ENCODE measurements around the gene TSEN2. TPM values are rescaled to one million over a fixed set of nuclear protein-coding genes. Genes with fewer than 3 reads are reported as not detected.

Gene TSEN2
- total and polyA plus RNA-seq, 2 of the 13 experiments (the other 11 are each of a cell fraction or from before 2014, with no cell fraction given): 11.0 to 17.3 TPM

DNA sequence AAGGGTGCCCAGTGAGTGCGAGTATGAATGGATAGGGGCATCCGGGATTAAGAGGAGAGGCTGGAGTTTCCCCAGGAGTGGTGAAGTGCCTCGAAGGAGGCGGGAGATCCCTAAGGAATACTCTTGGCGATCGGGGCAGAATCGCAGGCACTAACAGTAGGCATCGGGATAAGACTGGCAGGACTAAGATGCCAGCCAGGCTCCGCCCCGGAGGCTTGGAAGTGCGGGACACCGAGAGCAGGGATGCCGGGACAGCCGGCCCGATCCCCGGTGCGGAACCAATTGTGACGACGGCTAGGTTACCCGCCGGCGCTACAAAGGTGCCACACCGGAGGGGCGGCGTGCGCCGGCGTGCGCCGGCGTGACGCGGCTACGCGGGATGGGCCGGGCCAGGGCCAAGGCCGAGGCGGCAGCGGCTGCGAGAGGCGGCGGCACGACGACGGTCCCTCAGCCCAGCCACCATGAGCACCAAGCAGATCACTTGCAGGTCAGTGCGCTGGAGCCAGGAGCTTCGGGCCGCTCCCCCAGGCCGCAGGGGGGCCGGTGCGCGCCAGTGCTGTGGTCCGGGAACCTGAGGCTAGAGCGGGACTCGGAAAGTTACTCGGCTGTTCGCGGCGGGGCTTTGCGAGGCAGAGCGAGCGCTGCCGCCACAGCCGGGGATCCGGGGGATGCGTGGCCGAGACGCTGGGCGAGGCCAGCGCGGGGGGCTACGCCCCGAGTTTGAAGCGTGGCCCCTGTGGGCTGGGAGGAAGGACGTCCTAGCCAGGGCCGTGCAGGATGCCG is 72.6 kb downstream of the TSEN2 start, which contains the start of gene MKRN2 (continued):
- TF ChIP-seq CEBPG (CRISPR knock-in tag; IDR thresholded peaks at IDR 0.05) (no peak; the same call in 1 of the 2 replicates), ZNF275 (CRISPR knock-in tag; IDR thresholded peaks at IDR 0.05; ENCODE audit: borderline replicate concordance) (0 out of 2 replicates have a peak, but pooled peaks have one; percentile 48), EZH2 (conservative IDR thresholded peaks at IDR 0.05; ENCODE audit: low read depth, low read length) (no peak), ZNF414 (CRISPR knock-in tag; IDR thresholded peaks at IDR 0.05) (no peak), JDP2 (CRISPR knock-in tag; IDR thresholded peaks at IDR 0.05; ENCODE audit: borderline replicate concordance) (no peak), ZFP36L2 (CRISPR knock-in tag; IDR thresholded peaks at IDR 0.05) (no peak), ZNF747 (CRISPR knock-in tag; IDR thresholded peaks at IDR 0.05; ENCODE audit: borderline replicate concordance) (peak; percentile 43), ZNF580 (CRISPR knock-in tag; IDR thresholded peaks at IDR 0.05; ENCODE audit: borderline replicate concordance, low read depth) (no peak; the same call in 1 of the 2 replicates), ZNF543 (CRISPR knock-in tag; IDR thresholded peaks at IDR 0.05) (no peak), ZNF20 (CRISPR knock-in tag; IDR thresholded peaks at IDR 0.05) (no peak), NFATC3 (CRISPR knock-in tag; IDR thresholded peaks at IDR 0.05) (no peak), ZHX1 (CRISPR knock-in tag; IDR thresholded peaks at IDR 0.05; ENCODE audit: low read depth) (peak; percentile 61), ZNF670 (CRISPR knock-in tag; IDR thresholded peaks at IDR 0.05; ENCODE audit: borderline replicate concordance) (peak; percentile 37; the same call in 1 of the 2 replicates)
- TF ChIP-seq, protein P1, sequence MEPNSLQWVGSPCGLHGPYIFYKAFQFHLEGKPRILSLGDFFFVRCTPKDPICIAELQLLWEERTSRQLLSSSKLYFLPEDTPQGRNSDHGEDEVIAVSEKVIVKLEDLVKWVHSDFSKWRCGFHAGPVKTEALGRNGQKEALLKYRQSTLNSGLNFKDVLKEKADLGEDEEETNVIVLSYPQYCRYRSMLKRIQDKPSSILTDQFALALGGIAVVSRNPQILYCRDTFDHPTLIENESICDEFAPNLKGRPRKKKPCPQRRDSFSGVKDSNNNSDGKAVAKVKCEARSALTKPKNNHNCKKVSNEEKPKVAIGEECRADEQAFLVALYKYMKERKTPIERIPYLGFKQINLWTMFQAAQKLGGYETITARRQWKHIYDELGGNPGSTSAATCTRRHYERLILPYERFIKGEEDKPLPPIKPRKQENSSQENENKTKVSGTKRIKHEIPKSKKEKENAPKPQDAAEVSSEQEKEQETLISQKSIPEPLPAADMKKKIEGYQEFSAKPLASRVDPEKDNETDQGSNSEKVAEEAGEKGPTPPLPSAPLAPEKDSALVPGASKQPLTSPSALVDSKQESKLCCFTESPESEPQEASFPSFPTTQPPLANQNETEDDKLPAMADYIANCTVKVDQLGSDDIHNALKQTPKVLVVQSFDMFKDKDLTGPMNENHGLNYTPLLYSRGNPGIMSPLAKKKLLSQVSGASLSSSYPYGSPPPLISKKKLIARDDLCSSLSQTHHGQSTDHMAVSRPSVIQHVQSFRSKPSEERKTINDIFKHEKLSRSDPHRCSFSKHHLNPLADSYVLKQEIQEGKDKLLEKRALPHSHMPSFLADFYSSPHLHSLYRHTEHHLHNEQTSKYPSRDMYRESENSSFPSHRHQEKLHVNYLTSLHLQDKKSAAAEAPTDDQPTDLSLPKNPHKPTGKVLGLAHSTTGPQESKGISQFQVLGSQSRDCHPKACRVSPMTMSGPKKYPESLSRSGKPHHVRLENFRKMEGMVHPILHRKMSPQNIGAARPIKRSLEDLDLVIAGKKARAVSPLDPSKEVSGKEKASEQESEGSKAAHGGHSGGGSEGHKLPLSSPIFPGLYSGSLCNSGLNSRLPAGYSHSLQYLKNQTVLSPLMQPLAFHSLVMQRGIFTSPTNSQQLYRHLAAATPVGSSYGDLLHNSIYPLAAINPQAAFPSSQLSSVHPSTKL (CRISPR knock-in tag; IDR thresholded peaks at IDR 0.05): no peak; the same call in none of the 2 replicates
- TF ChIP-seq, protein P2, sequence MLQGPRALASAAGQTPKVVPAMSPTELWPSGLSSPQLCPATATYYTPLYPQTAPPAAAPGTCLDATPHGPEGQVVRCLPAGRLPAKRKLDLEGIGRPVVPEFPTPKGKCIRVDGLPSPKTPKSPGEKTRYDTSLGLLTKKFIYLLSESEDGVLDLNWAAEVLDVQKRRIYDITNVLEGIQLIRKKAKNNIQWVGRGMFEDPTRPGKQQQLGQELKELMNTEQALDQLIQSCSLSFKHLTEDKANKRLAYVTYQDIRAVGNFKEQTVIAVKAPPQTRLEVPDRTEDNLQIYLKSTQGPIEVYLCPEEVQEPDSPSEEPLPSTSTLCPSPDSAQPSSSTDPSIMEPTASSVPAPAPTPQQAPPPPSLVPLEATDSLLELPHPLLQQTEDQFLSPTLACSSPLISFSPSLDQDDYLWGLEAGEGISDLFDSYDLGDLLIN (CRISPR knock-in tag; IDR thresholded peaks at IDR 0.05; ENCODE audit: borderline replicate concordance): no peak
- TF ChIP-seq, protein P3, sequence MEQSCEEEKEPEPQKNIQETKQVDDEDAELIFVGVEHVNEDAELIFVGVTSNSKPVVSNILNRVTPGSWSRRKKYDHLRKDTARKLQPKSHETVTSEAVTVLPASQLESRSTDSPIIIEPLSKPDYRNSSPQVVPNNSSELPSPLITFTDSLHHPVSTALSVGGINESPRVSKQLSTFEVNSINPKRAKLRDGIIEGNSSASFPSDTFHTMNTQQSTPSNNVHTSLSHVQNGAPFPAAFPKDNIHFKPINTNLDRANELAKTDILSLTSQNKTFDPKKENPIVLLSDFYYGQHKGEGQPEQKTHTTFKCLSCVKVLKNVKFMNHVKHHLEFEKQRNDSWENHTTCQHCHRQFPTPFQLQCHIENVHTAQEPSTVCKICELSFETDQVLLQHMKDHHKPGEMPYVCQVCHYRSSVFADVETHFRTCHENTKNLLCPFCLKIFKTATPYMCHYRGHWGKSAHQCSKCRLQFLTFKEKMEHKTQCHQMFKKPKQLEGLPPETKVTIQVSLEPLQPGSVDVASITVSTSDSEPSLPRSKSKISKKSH (CRISPR knock-in tag; IDR thresholded peaks at IDR 0.05; ENCODE audit: borderline replicate concordance): peak; percentile 64; the same call in 1 of the 2 replicates
